Activated CD4-positive, alpha-beta T cell treated with anti-CD3 and anti-CD28 coated beads for 24 hours (primary cell): Measurements from ENCODE around the gene SIGLEC6.
"Not testable (repeated sequence)": the region's sequence is repeated elsewhere in the genome, so short reads cannot be mapped to it uniquely, and the experiment has no call there.

Experiments used
- DNase-seq, 2 donors: peaks; one replicate each; pipeline ENCODE4 v3.0.0-alpha.2; 2020; ENCODE audit warnings: low read depth in 2 of 2

The SIGLEC6 gene

DNA sequence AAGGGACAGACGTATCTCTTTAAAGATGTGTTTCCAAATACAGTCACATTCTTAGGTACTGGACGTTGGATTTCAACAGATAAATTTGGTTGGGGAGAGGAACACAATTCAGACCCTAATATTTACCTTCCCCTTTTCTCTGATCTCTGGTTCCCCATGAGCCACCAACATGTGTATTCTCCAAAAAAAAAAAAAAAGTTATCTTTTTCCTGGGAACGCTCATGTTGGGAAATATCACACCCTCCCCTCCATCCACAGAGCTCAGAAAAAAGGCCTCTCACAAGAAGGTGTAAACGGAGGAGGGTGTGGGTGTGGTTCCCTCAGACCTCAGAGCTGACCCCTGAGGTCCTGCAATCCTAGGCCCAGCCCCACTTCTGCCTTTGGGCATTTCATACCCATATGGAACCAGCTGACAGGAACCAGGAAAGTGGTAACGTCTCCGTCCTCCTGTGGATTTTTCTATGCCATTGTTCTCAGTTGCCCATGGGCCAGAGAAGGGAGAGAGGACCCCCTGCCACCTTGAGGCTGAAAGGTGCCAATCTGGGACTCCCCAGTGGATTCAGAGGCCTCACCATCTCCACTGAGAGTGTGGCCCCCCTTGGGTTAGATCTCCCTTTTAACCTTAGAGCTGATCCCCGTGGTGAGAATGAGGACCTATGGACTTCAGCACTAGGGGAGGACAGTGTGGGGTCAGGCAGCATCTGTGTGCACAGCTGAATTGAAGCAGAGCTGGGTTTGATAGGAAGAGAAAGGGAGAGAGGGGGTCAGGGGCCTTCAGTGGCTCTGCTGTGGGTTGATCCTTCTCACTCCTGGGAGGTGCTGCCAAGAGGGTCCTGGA, 21.4 kb downstream of the SIGLEC6 start:
- no peak for DNase-seq

DNA sequence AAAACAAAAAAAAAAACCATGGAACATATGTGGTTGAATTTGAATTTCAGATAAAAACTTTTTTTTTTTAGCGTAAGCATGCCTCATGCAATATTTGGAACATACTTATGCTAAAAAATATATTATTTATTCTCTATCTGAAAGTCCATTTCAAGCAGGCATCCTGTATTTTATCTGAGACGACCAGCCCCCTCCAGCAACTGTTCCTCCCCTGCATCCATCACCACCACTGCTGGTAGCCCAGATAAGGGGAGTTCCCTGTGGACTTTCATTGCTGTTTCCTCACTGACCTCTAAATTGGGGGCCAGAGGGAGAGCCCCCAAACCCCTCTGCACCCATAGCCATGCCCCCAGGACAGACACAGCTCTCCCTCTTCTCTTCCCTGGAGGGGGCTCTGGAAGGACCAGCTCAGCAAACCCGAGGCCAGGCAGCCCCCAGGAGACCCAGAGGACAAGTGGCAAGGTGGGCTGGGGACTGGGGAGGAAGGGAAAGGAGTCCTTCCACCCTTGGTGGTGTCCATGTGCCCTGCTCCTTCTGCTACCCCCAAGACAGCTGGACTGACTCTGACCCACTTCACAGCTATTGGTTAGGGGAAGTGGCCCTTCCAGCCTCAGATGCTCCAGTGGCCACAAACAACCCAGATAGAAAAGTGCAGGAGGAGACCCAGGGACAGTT, 23.3 kb downstream of the SIGLEC6 start:
- no peak for DNase-seq

DNA sequence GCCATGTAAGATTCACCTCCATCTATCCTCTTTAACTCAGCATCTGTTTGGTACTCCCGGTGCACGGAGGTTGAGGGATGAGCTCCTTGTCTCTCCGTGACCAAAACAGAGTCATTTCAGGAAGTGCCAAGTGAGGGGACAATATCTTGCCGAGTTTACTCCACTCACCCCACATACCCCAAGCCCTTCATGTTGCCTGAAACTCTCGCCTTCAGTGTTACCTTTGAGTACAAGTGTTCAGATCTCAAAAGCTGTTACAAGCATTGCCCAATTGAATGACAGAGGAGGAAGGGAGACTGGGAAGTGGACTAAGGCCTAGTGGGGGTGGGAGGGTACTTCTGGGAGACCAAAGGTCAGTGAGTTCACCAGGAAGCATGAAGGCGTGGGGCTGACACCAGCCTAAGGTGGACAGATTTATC, 23.8 kb downstream of the SIGLEC6 start:
- DNase-seq: no peak

DNA sequence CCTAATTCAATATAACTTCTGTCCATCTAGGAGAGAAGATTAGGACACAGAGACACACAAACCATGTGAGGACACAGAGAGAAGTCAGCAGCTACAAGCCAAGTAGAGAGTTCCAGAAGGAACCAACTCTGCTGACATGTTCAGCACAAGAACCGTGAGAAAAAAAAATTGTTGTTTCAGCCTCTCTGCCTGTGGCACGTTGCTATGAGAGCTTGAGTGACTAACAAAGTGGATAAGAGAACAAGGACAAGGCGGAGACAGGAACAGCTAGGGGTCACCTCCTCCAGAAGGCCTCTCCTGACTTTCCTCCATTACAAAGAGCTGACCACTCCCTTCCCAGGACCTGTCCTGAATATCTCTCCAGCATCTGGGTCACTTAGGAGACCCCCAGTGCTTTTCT, 24.3 kb downstream of the SIGLEC6 start:
- DNase-seq: no peak

DNA sequence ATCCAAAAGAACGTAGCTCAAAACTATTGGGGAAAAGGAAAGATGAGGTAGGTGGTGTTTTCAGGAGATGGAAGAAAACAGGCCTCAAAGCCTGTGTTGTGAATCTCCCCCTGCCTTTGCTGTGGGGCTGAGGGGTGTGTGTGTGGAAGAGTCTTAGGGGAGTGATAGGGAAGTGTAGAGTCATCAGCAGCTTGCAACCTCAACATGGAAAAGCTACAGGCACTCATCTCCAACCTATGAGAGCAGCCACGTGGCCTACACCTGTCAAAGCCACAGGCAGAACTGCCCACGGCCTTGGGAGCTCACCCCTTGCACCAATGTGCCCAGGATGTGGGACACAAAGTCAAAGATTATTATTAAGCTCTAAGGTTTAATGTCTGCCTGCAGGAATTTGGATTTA, 25.6 kb downstream of the SIGLEC6 start:
- DNase-seq: no peak

DNA sequence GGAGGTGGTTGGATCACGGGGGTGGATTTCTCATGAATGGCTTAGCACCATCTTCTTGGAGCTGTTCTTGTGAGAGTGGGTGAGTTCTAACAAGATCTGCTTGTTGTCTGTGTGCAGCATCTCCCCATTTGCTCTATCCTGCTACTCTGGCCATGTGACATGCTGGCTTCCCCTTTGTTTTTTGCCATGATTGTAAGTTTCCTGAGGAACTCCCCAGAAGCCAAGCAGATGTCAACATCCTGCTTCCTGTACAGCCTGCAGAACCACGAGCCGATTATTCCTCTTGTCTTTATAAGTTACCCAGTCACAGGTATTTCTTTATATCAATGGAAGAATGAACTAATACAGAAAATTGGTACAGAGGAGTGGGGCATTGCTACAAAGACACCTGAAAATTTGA, 27.6 kb downstream of the SIGLEC6 start:
- no peak for DNase-seq

DNA sequence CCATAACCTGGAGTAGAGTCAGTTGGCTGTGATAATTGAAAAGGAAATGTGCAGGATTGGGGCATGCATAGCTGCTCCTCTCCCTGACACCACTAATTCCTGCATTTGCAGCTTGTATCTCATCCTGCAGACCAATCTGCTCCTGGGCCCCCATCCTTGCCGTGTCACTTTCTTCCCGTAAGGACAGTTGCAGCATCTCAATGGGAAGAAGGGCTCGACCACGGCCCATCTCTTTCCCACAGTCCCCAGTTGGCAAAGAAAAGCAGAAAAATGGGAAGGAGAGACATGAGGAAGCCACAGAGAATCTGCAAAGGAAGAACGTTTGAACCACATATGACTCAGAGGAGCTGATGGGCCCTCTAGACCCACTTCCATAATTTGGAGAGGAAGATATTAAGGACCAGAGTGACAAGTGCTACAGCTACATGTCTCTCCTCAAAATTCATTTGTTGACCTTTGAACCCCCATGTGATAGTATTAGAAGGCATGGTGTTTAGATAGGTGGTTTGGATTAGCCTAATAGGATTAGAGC, 28.1 kb downstream of the SIGLEC6 start:
- no peak for DNase-seq

DNA sequence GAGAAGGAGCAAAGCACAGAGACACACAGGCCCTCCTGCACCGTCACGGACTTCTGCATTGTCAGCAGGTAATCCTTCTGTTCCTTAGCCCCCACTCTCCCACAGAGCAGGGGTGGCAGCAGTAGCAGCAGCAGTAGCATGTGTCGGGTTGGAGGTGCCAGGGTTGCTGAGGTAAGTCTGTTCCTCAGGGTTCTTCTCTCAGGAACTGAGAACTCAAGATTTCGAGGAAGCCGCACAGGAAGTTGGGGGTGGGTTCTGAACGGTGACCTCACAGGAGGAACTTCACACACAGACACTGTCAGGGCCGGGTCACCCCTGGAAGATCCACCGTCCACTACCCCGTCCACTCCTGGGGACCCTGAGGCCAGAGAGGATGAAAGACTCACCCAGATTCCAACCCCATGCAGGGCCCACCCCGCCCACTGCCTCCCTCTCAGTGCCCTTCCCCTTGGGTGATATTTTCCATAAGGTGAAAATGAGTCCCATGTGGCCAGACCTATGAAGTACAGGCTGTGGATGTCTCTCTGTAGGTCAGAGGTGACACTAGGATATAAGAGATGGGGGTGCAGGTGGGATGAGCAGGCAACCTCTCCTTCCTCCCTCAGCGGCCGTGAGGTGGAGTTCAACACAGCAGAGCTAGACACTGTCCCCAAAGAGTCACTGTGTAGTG, 29.7 kb downstream of the SIGLEC6 start, which contains the start of gene SIGLEC12:
SIGLEC12 (minus strand) TSS at position 207 of the 670 bp plus-strand sequence; CDS start at position 140, 67 bp downstream.
- DNase-seq: no peak

DNA sequence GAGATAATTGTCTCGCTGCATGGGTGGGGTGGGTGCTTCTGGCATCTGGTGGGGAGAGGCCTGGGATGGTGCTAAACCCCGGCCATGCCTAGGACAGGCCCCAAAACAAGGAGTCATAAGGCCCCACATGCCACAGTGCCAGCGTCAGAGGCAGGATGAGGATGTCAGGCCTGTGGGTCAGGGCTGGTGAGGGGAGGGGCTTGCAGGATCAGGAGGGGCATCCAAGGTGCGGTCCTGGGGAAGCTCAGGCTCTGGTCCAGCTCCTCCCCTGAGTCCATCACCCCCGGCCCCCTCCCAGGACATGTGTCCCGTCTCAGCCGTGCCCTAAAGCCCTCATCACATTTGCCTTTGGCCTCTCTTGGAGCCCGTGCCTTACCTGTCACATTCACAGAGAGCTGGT, 30.5 kb downstream of the SIGLEC6 start:
- not testable (repeated sequence) for DNase-seq

DNA sequence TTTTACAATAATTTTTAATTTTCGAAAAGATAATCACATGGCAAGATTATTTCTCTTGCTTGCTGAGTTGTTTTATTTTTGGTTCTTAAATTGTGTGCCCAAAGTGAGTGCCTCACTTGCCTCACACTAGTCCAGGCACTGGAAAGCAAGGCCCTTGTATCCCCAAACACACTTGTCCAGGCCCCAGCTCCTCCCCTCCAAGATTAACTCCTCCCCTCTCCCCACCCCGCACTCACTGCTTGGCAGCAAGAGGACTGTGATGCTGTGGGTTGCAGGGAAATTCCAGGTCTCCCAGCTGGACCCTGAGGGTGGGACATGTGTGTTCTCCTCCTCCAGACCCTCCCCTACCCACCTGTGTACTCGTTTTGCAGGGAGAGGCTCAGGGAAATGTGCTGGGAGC, 33.8 kb downstream of the SIGLEC6 start:
- DNase-seq: no peak

DNA sequence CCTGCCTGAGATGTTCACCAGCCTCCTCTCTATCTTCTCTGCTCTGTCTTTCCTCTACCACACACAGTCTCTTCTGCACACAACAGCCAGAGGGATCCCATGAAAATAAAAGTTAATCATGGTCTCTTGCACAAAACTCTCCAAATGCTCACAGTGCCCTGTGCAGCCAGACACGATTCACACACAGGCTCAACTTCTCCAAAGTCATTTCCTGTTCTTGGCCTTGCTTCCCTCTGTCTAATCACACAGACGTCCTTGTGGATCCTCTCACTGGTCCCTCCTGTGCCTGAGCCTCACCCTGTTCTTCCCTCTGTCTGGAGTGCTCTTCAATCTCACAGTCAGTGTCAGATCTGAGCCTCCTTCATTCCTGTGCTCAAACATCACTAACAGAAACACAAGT, 37.7 kb downstream of the SIGLEC6 start:
- DNase-seq: no peak

DNA sequence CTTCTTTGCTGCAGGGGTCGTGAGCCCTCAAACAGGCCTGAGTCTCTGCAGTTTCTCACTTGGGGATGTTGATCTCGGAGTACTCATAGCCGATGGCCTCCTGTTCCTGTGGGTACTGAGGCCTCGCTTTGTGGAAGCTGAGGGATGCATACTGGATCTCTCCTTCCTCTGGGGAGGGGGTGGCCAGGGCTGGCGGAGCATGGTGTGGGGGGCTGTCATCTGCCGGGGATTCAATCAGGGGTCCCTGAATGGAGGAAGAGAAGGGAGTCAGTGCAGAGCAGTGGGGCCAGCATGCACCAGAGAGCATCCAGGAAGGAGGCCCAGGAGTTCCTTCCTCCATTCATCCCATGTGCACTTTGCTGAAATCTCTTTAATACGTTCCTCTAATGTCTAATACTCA, 39.9 kb downstream of the SIGLEC6 start:
- DNase-seq: no peak

DNA sequence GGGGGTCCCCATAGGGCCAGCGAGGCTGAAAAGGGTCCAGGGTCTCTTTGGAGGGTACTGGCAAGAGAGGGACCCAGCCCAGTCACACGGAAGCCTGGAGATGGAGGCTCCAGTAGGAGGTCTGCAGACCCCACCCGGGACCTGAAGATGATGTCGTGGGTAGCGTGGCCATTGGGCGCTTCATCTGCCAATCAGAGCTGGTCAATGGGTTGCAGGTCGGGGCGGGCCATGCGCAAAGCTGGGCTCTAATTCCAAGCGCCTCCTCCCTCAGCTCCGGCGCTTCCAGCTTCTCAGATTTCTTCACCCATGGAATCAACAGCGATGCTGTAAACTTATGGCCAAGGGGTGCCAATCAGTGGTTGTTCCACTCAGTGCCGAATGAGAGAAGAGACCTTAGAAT, 40.8 kb downstream of the SIGLEC6 start:
- no peak for DNase-seq

DNA sequence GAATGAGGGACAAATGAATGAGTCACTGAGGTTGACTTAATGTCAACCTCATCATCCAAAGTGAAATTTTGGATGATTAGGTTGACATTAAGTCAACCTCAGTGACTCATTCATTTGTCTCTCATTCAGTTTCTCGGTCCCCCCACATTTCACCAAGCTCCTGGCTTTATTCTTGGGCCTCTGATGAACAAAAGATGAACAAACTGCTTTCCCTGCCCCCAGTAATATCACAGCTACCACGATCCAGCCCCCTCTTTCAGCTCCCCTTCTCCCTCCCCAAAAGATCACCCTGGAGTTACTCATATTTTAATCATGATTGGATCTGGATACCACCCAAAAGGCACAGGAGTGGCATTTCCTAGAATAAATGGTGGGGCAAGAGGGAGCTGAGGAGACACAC, 42.4 kb downstream of the SIGLEC6 start:
- peak in 1 of 2 donors; percentile 23 for DNase-seq

DNA sequence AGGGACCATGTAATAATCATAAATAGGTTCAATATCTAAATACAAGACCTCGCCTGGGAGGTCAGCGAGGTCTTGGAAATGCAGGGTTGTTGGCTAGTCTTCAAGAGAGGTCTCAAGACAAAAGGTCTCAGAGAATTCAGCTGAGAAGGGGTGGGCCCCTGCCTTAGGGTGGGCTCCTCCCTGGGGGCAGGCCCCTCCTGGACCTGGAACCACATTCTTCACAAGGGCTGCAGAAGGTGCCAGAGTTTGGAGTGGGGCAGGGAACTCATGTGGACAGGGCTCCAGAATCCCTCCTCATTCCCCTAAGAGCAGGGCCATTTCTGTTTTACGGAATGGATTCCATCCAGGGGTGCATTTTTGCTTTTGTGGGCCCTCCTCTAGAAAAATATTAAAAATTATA, 43.0 kb downstream of the SIGLEC6 start:
- no peak for DNase-seq

DNA sequence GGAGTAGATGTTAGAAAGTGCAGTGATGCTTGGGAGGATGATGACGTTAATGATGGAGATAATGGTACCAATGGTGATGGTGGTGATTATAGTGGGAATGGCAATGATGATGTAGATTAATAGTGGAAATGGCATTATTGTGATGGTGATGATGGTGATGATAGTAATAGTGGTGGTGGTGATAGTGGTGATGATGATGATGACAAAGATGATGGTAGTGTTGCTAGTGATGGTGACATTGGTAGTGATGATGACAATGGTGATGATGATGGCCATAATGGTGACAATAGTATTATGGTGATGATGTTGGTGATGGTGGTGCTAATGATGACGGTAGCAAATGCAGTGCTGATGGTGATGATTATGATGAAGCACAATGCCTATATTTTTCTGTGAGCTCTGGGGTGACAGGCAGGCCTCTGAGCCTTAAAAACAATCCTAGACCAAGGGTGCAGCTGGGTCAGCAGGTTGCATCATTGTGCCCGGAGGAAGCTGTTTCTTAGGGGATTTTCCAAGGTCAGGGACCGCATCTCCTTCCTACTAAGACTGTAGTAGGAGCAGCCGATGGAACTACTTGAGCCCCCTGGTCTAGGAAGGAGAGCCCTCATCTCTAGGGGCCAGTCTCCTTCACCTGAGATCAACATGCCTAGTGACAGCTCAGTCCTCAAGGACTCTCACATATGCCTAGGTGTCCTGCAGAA, 45.4 kb downstream of the SIGLEC6 start:
- no peak for DNase-seq

DNA sequence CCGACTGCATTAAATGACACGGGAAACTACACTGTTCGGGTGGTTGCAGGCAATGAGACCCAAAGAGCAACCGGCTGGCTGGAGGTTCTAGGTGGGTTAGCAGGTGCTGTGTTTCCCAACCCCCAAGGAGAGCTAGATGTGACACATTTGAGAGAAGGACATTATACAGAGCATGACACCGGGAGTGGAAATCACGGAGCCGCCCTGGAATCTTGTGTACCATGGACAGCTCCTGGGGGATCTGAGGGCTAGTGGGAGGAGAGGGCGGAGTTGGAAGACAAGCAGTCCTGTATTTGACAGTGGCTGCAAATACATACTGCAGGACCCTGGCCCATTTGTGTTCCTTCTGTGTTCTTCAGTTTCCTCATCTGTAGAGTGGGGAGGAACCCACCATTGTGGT, 50.9 kb downstream of the SIGLEC6 start:
- DNase-seq: peak in 1 of 2 donors; percentile 25

DNA sequence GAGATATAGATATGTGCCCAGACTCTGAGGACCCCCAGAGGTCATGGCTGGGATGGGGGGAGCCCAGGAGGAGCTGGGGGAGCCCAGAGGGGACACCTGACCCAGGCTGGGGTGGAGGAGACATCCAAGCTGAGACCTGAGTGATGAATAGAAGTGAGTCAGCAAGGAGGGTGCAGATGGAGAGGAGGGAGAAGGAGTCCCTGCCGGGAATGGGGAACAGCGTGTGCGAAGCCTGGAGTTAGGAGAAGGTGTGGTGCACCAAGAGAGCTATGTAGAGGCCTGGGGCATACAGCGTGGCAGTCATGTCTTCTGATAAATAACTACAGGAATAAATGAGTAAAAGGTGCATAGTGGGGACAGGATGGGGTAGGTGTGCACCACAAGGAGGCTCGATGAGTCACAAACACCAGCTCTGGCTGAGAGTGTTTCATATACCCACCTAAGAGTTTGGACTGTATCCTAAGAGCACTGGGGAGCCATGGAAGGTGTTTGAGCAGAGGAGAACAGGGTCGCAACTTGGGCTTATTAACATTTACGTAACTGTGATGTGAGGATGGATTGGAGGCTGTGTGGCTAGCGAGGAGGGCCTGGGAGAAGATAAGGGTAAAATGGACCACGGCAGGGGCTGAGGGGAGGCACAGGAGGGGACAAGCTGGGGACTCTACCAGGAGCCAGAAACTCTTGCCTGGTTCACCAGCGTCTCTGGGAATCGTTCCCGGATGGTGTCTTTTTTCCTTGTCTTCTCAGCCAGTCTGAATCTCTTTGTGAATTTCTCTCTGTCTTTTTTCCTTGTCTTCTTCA, 51.7 kb downstream of the SIGLEC6 start:
- peak in 1 of 2 donors; percentile 21 for DNase-seq

DNA sequence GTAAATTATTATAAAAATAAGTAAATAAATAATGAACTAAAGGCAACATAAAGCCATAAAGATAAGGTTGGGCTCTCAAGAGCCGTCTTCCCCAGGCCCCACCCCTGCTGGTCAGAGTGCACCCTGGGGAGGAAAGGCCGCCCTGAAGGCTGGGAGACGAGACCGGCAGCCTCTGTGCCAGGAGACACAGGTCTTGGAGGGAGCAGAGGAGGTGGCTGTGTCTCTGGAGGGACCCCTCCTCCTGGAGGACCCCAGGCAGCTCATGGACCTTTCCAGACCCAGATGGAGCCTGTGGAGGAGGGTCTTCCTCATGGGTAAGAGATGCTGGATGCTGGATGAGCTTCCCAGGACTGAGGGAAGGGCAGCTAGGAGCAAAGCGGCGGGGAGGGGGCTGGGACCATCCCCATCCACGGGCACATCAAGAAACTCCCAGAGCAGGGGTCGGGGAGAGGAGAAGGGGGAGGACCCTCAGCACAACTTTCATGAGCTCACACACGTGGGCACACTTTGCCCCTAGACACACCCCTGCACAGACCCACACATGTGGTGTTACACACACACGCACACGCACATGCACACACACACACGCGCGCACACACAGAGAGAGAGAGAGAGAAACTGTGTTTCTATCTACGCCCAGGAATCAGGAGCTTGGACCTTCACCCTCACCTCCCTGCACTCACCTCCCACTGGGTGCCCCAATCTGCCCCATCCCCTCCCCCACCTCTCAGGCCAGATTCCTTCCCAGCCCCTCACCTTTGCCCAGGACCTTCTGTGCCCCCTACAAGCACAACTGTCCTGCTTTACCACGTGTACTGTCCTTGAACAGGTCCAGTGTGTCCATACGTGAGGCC, 52.9 kb downstream of the SIGLEC6 start, which contains the start of gene CEACAM18:
CEACAM18 (plus strand) TSS at position 159 of the 854 bp plus-strand sequence.
- no peak for DNase-seq

DNA sequence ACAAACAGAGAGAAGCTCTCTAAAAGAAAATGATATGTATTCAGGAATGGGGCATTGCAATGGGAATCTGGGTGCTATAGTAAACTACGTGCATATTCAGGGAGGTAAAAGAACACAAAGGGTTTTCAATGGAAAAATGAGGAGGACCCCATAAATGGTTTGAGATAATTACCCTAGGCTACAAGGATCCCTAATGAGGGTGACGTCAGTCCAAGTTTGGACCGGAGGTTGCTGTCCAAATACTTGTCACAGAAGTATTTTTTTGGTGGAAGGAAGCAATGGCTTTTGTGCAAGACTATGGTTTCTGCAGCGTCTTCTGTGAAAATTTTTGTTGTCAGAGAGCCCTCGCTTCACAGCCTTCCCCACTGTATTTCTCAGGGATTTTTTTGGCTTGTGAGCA, 54.1 kb downstream of the SIGLEC6 start:
- no peak for DNase-seq
